Testis (tissue), 3 donors: ENCODE data around the gene ROR2. TPM values are rescaled to one million over a fixed set of nuclear protein-coding genes. Genes with fewer than 3 reads are reported as not detected.

Experiments used
- DNase-seq: peaks from one replicate; pipeline ENCODE4 v3.0.0-alpha.2; 2019
- H3K27ac ChIP-seq, 2 donors: fragments of 200-600 bp; sonication (generic); one replicate each; pipeline ENCODE4 v1.5.1; 2019
- H3K27me3 ChIP-seq: fragments of 200-600 bp; sonication (generic); one replicate; pipeline ENCODE4 v1.5.1; 2019
- H3K36me3 ChIP-seq: fragments of 200-600 bp; sonication (generic); one replicate; pipeline ENCODE4 v1.5.1; 2017; ENCODE audit warnings: low read depth; ENCODE audit errors: missing control alignments
- H3K4me1 ChIP-seq: fragments of 200-600 bp; sonication (generic); one replicate; pipeline ENCODE4 v1.5.1; 2019
- H3K4me3 ChIP-seq, 2 donors: fragments of 200-600 bp; sonication (generic); one replicate each; pipeline ENCODE4 v1.5.1; 2017 to 2019
- H3K9me3 ChIP-seq: fragments of 200-600 bp; sonication (generic); one replicate; pipeline ENCODE4 v1.5.1; 2017
- POLR2A ChIP-seq: fragments of 450-650 bp; IDR thresholded peaks from one replicate; pipeline ENCODE4 v1.6.1; 2017; ENCODE audit warnings: antibody characterized with exemption, mild to moderate bottlenecking, moderate library complexity
- WGBS, 2 donors: methylation state at CpG; one replicate each; pipeline ENCODE4 v1.1.5; 2018; 5-methylcytosine and 5-hydroxymethylcytosine counted together
- intact Hi-C: fragments of 100-400 bp; cut with DNase I; formaldehyde crosslinking; loops from one replicate; pipeline ENCODE4 v1.15.1; 2023; ENCODE audit warnings: low total_unique reads
- polyA plus RNA-seq: library from polyadenylated mRNA; stranded (reverse); fragments of 350-450 nt; fragmentation: Illumina TruSeq; extraction: RNeasy Lipid Tissue Mini Kit (QIAGEN cat#74804); gene quantifications from one replicate; pipeline ENCODE4 v1.2.3, GENCODE V29; 2014; ENCODE audit warnings: low read depth, low replicate concordance; ENCODE audit not compliant: insufficient read depth
- total RNA-seq, 2 donors: library from RNA; depleted of rRNA; stranded (reverse); fragments of >200 nt; gene quantifications; one replicate each; pipeline ENCODE4 v1.2.3, GENCODE V29; 2016
- TF ChIP-seq, protein P1 (sequence below), 3 experiments: fragments of 450-650 bp in 2 of 3; fragments of 200-600 bp in 1 of 3; sonication (generic) in 1 of 3; IDR thresholded peaks; one replicate each; pipeline ENCODE4 v1.5.1; 2016 to 2019; ENCODE audit warnings: antibody characterized with exemption in 3 of 3, mild to moderate bottlenecking in 2 of 3, moderate library complexity in 1 of 3

The ROR2 gene
- total and polyA plus RNA-seq, 3 donors from 2014 or later, result 11.5 to 16.5 (median 12.3) TPM

DNA sequence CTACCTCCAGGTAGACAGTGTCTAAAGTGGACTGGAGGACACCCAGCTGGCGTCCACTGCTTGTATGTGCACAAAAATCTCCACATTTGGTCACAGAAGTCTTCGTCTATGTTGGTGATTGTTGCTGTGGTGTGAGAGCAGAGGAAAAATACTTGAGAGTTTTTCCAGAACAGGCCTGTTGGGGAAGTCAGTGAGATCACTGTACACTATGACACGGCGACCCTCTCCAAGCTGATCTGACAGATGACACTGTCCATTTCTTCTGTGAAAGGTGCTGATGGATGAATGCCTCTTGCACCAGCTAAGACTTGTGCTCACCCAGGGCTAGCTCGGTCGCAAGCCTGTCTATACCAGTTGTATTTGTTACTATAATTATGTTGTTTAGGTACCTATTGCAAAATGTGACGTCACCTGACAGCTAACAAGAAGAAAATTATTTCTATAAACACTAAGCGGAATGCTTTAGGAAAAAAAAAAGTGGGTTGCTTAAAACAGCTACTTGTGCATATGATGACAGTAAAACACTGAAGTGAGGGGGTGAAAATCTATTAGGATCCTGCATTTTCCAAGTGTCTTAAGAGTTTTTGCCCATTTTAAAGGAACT is 142.3 kb downstream of the ROR2 start:
- TF ChIP-seq, protein P1, sequence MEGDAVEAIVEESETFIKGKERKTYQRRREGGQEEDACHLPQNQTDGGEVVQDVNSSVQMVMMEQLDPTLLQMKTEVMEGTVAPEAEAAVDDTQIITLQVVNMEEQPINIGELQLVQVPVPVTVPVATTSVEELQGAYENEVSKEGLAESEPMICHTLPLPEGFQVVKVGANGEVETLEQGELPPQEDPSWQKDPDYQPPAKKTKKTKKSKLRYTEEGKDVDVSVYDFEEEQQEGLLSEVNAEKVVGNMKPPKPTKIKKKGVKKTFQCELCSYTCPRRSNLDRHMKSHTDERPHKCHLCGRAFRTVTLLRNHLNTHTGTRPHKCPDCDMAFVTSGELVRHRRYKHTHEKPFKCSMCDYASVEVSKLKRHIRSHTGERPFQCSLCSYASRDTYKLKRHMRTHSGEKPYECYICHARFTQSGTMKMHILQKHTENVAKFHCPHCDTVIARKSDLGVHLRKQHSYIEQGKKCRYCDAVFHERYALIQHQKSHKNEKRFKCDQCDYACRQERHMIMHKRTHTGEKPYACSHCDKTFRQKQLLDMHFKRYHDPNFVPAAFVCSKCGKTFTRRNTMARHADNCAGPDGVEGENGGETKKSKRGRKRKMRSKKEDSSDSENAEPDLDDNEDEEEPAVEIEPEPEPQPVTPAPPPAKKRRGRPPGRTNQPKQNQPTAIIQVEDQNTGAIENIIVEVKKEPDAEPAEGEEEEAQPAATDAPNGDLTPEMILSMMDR (IDR thresholded peaks at IDR 0.05), result no peak
- no peak for TF ChIP-seq POLR2A
- intact Hi-C loops, result no loop called here
- H3K27me3 ChIP-seq, result no peaks in the 10 kb centered on the region
- H3K9me3 ChIP-seq, result no peaks in the 10 kb centered on the region
- H3K4me3 ChIP-seq, result no peak overlapping the region
- no peak overlapping the region for H3K27ac ChIP-seq
- DNase-seq, result no peak
- H3K36me3 ChIP-seq, result no peaks in the 10 kb centered on the region
- no peaks in the 10 kb centered on the region for H3K4me1 ChIP-seq
- 93 to 97% methylated on average over 7 to 8 of the region's 8 CpGs for WGBS, 2 donors

DNA sequence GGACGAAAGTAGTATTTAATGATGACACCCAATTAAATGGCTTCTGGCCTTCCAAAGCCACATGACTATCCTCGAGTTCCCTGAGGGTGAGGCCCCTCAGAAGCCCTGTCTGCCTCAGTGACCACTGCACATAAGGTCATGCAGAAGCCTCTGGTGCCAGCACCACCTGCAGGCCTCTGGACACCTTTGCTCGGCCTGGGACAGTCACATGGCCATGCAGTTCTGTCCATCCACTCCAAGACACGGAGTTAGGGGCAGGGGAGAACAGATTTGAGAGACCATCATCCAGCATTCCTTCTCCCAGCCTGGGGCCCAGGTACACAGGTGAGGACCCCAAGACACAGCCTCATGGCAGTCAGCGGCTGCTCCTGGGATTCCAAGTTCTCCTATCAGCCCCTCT is 145.0 kb downstream of the ROR2 start:
- 92 to 94% methylated on average over 3 to 5 of the region's 5 CpGs for WGBS, 2 donors
- H3K27ac ChIP-seq, result no peak overlapping the region
- no peak for TF ChIP-seq POLR2A
- TF ChIP-seq, protein P1 (IDR thresholded peaks at IDR 0.05), result no peak
- DNase-seq, result no peak
- no peaks in the 10 kb centered on the region for H3K36me3 ChIP-seq
- no peaks in the 10 kb centered on the region for H3K27me3 ChIP-seq
- no peak overlapping the region for H3K4me3 ChIP-seq
- no peaks in the 10 kb centered on the region for H3K9me3 ChIP-seq
- H3K4me1 ChIP-seq, result no peaks in the 10 kb centered on the region
- intact Hi-C loops, result no loop called here

DNA sequence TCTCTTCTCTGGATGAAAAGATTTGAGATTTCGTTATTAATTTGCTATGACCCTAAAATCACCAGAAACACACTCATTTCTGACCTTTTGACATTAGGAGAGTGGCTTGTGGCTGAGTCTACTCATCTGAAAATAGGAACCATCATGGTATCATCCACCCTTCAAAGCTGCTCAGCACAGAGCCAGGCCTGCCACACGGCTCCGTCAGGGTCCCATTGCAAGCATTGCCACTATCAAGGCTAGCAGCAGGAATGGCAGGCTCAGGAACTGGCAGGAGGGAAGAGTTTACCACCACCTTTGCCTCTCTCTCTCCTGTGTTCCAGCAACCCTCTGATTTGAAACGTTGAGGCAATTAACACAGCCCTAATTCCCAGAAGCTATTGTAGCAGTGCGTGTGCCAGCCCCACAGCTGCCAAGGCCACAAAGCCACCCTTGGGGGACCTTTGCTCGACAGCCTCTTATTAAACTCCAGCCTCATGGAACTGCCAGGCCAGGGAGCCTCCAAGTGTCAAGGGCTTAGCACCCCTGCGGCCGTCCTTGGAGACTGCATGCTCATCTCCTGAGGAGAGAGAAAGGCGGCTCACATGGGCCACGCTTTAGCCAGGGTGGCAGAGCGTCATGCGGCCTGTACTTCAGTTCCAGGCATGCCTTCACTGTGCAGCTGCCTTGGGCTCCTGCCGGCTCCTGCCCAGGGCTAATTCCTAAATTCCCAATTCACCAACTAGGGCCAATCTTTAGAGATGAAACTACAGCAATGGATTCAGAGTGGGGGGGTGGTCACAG is 145.9 kb downstream of the ROR2 start:
- no peaks in the 10 kb centered on the region for H3K9me3 ChIP-seq
- TF ChIP-seq, protein P1 (IDR thresholded peaks at IDR 0.05), result no peak
- no peak for TF ChIP-seq POLR2A
- no peak overlapping the region for H3K4me3 ChIP-seq
- 76 to 88% methylated on average over 11 to 13 of the region's 13 CpGs for WGBS, 2 donors
- no peaks in the 10 kb centered on the region for H3K4me1 ChIP-seq
- no peaks in the 10 kb centered on the region for H3K36me3 ChIP-seq
- no peak overlapping the region for H3K27ac ChIP-seq
- H3K27me3 ChIP-seq, result no peaks in the 10 kb centered on the region
- intact Hi-C loops, result no loop called here
- DNase-seq, result no peak

DNA sequence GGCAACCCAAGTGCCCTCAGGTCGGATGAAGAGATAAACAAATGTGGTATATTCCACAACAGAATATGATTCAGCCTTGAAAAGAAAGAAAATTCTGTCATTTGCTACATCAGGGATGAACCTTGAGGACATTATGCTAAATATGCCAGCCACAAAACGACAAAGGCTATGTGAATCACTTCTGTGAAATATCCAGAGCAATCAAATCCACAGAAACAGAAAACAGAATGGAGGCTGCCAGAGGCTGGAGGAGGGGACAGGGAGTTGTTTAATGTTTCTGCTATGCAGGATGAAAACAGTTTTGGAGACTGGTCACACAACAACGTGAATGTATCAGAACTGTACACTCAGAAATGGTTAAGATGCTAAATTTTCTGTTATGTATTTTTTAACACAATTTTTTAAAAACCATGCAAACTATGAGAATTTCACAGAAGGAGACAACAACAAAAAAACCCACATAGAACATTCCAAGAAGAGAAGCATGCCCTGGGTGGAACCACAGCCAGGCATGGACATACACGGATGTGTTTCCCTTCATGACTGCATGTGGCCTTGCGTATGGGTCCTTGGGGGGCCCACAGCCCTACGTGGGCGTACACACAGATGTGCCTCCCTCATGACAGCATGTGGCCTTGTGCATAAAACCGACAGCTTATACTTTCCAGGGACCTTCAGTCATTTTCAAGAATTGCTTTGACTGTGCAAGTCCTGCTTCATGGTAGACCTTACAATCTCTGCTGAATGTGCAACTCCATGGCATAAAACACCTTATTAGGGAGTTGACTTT is 146.7 kb downstream of the ROR2 start:
- WGBS, 2 donors, result 67 to 79% methylated on average over 8 of the region's 8 CpGs

More for the DNA sequence above, 146.7 kb downstream of the ROR2 start:
- no peaks in the 10 kb centered on the region for H3K36me3 ChIP-seq
- TF ChIP-seq POLR2A, result no peak
- TF ChIP-seq, protein P1 (IDR thresholded peaks at IDR 0.05), result no peak
- H3K4me1 ChIP-seq, result no peaks in the 10 kb centered on the region
- H3K9me3 ChIP-seq, result no peaks in the 10 kb centered on the region
- H3K27me3 ChIP-seq, result no peaks in the 10 kb centered on the region
- H3K4me3 ChIP-seq, result no peak overlapping the region
- no peak overlapping the region for H3K27ac ChIP-seq
- no peak for DNase-seq
- intact Hi-C loops, result no loop called here
